ENCODE results near the gene RGS5. TPM values are rescaled to one million over a fixed set of nuclear protein-coding genes. Genes with fewer than 3 reads are reported as not detected.
A peak's percentile ranks its signal among the peaks of the same experiment; 100 is the strongest.
"Not testable (repeated sequence)": the region's sequence is repeated elsewhere in the genome, so short reads cannot be mapped to it uniquely, and the experiment has no call there.

The RGS5 gene, protein sequence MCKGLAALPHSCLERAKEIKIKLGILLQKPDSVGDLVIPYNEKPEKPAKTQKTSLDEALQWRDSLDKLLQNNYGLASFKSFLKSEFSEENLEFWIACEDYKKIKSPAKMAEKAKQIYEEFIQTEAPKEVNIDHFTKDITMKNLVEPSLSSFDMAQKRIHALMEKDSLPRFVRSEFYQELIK
- 0.36 and 1.4 TPM in 2 replicates for total RNA-seq

DNA sequence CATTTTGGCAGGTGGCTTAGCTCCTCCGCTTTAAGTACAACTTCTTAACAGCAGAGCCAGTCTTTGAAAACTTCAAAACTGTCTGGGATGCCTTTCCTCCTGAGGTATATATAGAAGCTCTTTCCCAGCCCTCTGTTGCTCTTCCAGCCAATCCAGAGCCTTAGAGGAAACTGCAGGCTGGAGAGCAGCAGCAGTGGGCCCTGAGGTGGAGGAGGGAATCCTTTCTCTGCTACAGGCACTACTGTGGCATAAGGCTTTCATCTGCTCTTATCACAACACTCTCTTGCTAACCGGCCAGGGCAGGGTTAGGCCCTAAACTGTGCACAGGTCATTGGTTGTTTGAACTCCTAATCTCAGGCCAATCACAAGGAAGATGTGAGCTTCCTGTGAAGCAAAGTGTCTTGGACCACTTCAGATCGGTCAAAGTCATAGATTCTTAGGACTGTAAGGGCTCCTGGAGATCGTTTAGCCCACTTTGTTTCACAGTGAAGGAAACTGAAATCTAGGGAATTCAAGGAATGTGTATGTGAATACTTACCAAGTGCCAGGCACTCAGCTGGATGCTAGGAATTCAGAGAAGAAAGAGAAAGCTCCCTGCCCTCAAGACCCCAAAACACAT lies at the start of gene RGS5:
Gene RGS5 (minus strand): TSS at position 84 of the 619 bp plus-strand sequence. CDS start 81 bp downstream, at position 3.
- TF ChIP-seq, protein P1, sequence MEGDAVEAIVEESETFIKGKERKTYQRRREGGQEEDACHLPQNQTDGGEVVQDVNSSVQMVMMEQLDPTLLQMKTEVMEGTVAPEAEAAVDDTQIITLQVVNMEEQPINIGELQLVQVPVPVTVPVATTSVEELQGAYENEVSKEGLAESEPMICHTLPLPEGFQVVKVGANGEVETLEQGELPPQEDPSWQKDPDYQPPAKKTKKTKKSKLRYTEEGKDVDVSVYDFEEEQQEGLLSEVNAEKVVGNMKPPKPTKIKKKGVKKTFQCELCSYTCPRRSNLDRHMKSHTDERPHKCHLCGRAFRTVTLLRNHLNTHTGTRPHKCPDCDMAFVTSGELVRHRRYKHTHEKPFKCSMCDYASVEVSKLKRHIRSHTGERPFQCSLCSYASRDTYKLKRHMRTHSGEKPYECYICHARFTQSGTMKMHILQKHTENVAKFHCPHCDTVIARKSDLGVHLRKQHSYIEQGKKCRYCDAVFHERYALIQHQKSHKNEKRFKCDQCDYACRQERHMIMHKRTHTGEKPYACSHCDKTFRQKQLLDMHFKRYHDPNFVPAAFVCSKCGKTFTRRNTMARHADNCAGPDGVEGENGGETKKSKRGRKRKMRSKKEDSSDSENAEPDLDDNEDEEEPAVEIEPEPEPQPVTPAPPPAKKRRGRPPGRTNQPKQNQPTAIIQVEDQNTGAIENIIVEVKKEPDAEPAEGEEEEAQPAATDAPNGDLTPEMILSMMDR (conservative IDR thresholded peaks at IDR 0.05; ENCODE audit: low read depth, low read length), result no peak
- no peak within 1 kb of the TSS for H3K4me3 ChIP-seq (ENCODE audit: low read depth, low read length)
- peak; percentile 26 for DNase-seq (ENCODE audit: low read depth)

DNA sequence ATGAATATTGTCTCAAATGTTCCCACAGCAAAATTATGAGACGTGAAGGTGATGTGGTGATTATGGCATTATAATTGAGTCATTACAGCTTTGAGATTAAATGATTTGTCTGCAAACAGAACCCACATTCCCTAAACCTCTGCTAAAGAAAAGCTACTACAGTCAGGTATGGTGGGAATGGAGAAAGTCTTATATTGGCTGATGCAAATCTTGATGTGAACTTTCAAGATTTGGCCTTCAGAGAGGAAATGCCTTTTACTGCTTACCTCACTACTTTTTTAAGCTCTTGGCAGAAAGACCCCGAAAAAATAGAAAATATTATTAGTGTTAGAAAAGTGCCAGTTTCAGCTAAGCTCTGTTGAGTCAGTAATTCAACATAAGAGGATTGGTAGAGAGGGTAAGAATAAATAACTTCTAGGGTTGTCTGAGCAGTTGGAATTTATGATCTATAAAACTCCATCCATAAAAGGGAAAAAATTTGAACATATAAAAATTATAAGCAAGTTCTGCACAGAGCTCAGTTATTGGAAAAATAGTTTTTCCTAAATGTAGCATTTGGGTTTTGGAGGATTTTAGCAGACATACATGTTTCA lies 47.8 kb upstream of the RGS5 start:
- DNase-seq (ENCODE audit: low read depth), result no peak
- H3K4me3 ChIP-seq (ENCODE audit: low read depth, low read length), result no peak overlapping the region
- TF ChIP-seq, protein P1 (conservative IDR thresholded peaks at IDR 0.05; ENCODE audit: low read depth, low read length), result no peak

DNA sequence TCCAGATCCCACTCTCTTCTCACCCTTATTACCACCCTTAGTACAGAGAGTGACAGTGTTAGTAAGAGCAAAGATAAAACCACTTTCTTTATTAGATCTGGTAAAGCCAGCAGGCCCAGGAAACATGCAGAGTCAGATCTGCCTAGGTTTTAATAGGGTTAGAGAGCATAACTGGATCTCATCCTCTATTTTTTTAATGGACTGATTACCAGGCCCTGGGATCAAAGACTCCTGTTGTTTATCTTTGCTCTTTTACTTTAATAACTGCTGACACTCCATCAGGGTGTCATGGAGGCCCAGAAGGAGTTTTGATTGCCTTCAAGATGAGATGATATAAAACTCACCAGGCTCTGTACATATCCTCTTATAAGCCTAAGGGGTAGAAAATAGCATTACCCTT lies 45.3 kb upstream of the RGS5 start:
- no peak overlapping the region for H3K4me3 ChIP-seq (ENCODE audit: low read depth, low read length)
- TF ChIP-seq, protein P1 (conservative IDR thresholded peaks at IDR 0.05; ENCODE audit: low read depth, low read length), result no peak
- DNase-seq (ENCODE audit: low read depth), result no peak

DNA sequence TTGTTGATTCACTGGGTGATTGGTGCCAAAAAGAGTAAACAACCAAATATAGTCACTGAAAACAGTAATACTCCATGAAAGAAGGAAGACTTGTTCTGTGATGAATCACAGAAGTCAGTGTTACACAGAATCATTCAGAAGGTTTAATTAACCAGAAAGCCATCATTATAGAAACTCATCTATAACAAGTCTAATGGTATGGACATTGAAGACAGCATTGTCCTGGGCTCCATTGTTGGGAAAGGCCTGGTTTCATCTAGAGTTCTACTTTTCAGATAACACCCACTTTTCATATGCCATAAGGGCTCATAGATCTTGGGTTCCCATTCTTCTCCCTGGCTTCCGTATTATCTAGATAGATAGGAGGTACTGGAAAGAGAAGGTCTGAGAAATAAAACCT lies 41.9 kb upstream of the RGS5 start:
- H3K4me3 ChIP-seq (ENCODE audit: low read depth, low read length); DNase-seq (ENCODE audit: low read depth): not testable (repeated sequence)

DNA sequence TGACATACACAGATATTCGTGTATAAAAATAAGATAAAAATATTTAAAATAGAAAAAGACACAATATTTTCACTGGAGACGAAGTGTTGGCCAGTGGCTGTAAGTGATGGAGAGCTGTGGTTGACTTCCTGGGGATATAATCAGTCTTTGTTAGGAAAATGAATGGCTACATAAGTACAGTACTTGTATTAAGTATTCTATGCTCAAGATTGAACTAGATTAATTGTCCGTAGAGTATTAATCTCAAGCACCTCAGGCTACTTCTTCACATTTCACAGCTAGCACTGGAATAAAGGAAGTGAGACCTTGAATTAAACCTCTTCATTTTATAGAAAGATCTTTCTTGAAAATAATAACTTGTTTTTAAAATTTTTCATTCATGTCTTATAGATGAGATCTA lies 39.0 kb upstream of the RGS5 start:
- H3K4me3 ChIP-seq (ENCODE audit: low read depth, low read length), result no peak overlapping the region
- TF ChIP-seq, protein P1 (conservative IDR thresholded peaks at IDR 0.05; ENCODE audit: low read depth, low read length), result no peak
- no peak for DNase-seq (ENCODE audit: low read depth)

DNA sequence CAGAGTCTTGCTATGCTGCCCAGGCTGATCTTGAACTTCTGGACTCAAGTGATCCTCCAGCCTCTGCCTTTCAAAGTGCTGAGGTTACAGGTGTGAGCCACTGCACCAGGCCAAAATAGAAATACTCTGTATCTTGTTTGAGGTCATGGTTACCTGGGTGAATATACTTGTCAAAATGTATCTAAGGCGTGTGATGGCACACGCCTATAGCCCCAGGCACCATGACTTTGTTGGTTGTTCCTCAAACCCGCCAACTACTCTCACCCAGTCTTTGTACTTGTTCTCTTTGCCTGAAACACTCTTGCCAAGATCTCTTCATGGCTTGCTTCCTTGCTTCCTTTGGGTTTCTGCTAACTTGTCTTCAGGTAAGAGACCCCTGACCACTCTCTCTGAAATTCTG lies 38.0 kb upstream of the RGS5 start:
- DNase-seq (ENCODE audit: low read depth), result no peak
- TF ChIP-seq, protein P1 (conservative IDR thresholded peaks at IDR 0.05; ENCODE audit: low read depth, low read length), result no peak
- no peak overlapping the region for H3K4me3 ChIP-seq (ENCODE audit: low read depth, low read length)

DNA sequence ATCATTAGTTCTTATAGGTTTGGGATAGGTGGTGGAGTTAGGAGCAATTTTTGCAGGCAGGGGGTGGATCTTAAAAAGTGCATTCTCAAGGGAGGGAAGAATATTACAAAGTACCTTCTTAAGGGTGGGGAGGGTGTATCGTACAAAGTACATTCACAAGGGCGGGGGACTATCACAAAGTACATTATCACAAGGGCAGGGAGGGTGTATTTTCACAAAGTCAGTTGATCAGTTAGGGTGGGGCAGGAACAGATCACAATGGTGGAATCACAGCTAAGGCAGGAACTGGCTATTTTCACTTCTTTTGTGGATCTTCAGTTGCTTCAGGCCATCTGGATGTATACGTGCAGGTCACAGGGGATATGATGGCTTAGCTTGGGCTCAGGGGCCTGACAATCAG lies 30.9 kb upstream of the RGS5 start:
- DNase-seq (ENCODE audit: low read depth); H3K4me3 ChIP-seq (ENCODE audit: low read depth, low read length): not testable (repeated sequence)

DNA sequence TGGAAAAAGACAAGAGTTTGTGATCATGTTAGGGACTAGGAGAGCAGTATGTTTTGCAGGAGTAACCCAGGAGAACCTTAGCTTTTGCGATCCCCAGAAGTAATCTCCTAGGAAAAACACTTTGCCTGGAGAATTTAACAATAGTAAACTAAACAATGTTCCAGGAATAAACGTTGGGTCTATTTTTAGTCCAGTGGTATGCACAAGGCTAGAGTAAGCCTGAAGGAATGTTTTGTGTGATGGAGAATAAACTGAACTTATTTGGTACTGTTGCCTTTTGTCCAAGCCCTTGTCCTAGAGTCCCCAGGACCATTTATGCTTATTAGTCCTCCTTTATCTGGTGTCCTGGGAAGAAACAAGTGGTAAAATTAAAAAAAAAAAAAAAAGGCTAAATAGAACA lies 28.7 kb upstream of the RGS5 start:
- peak; percentile 36 for DNase-seq (ENCODE audit: low read depth)
- TF ChIP-seq, protein P1 (conservative IDR thresholded peaks at IDR 0.05; ENCODE audit: low read depth, low read length), result no peak
- H3K4me3 ChIP-seq (ENCODE audit: low read depth, low read length), result no peak overlapping the region
